ENCODE measurements around the gene RPP14. TPM values are rescaled to one million over a fixed set of nuclear protein-coding genes. Genes with fewer than 3 reads are reported as not detected.
"Not testable (repeated sequence)": the region's sequence is repeated elsewhere in the genome, so short reads cannot be mapped to it uniquely, and the experiment has no call there.

The RPP14 gene
- total and polyA plus RNA-seq, 2 donors (not counting 1 experiment from before 2014, with no cell fraction given): 10.6 to 17.1 TPM

GRCh38 chr3:58335652-58335947, 29.6 kb downstream of the RPP14 start:
- peak overlapping the region; percentile 71 for H3K4me2 ChIP-seq (ENCODE audit: extremely low read depth, insufficient read depth, low read length)
- H3K27ac ChIP-seq (ENCODE audit: insufficient read depth, low read length): peak overlapping the region; percentile 86
- H3K36me3 ChIP-seq (ENCODE audit: control insufficient read depth, insufficient read depth, low read length): no peaks in the 10 kb centered on the region
- TF ChIP-seq CTCF (conservative IDR thresholded peaks at IDR 0.05 in 1 of 2, IDR thresholded peaks at IDR 0.05 in 1 of 2; ENCODE audit: low read depth in 1 of 2, low read length in 2 of 2) (no peak), EZH2 (IDR thresholded peaks at IDR 0.05; ENCODE audit: low read length, missing control alignments) (no peak)
- H3K4me3 ChIP-seq (replicated peaks in 1 of 4; ENCODE audit: control extremely low read depth in 1 of 4, insufficient read depth in 1 of 4, low read depth in 3 of 4, low read length in 4 of 4): peak overlapping the region; percentile 2 to 94 (median 66)
- no peaks in the 10 kb centered on the region for H3K9me3 ChIP-seq (ENCODE audit: control insufficient read depth, insufficient read depth, low read depth, low read length)
- no peaks in the 10 kb centered on the region for H4K20me1 ChIP-seq (ENCODE audit: control insufficient read depth, extremely low read depth, insufficient read depth, low read length)
- peak overlapping the region; percentile 52 for H3K9ac ChIP-seq (ENCODE audit: insufficient read depth, low read length)
- H3K79me2 ChIP-seq (ENCODE audit: control insufficient read depth, insufficient read depth, low read length): peaks cover 15% of the 10 kb centered on the region
- H3K27me3 ChIP-seq (ENCODE audit: control insufficient read depth, insufficient read depth, low read length): no peaks in the 10 kb centered on the region
- peaks cover 15% of the 10 kb centered on the region for H3K4me1 ChIP-seq (ENCODE audit: control insufficient read depth, extremely low read depth, insufficient read depth, low read length)
- no peak overlapping the region for H2AFZ ChIP-seq (ENCODE audit: low read length)
- no peak for DNase-seq (ENCODE audit: low read depth in 2 of 2)

GRCh38 chr3:58336135-58336882, 30.3 kb downstream of the RPP14 start:
- DNase-seq (ENCODE audit: low read depth in 2 of 2): peak; percentile 78 to 84

GRCh38 chr3:58337190-58337589, 31.1 kb downstream of the RPP14 start:
- H3K27ac ChIP-seq (ENCODE audit: insufficient read depth, low read length): no peak overlapping the region
- H3K9me3 ChIP-seq (ENCODE audit: control insufficient read depth, insufficient read depth, low read depth, low read length): no peaks in the 10 kb centered on the region
- no peak overlapping the region for H2AFZ ChIP-seq (ENCODE audit: low read length)
- no peaks in the 10 kb centered on the region for H4K20me1 ChIP-seq (ENCODE audit: control insufficient read depth, extremely low read depth, insufficient read depth, low read length)
- H3K4me3 ChIP-seq (replicated peaks in 1 of 4; ENCODE audit: control extremely low read depth in 1 of 4, insufficient read depth in 1 of 4, low read depth in 3 of 4, low read length in 4 of 4): no peak overlapping the region
- TF ChIP-seq CTCF (conservative IDR thresholded peaks at IDR 0.05 in 1 of 2, IDR thresholded peaks at IDR 0.05 in 1 of 2; ENCODE audit: low read depth in 1 of 2, low read length in 2 of 2) (no peak), EZH2 (IDR thresholded peaks at IDR 0.05; ENCODE audit: low read length, missing control alignments) (no peak)
- no peak overlapping the region for H3K9ac ChIP-seq (ENCODE audit: insufficient read depth, low read length)
- H3K27me3 ChIP-seq (ENCODE audit: control insufficient read depth, insufficient read depth, low read length): no peaks in the 10 kb centered on the region
- H3K36me3 ChIP-seq (ENCODE audit: control insufficient read depth, insufficient read depth, low read length): no peaks in the 10 kb centered on the region
- peaks cover 15% of the 10 kb centered on the region for H3K79me2 ChIP-seq (ENCODE audit: control insufficient read depth, insufficient read depth, low read length)
- no peak overlapping the region for H3K4me2 ChIP-seq (ENCODE audit: extremely low read depth, insufficient read depth, low read length)
- no peak for DNase-seq (ENCODE audit: low read depth in 2 of 2)
- H3K4me1 ChIP-seq (ENCODE audit: control insufficient read depth, extremely low read depth, insufficient read depth, low read length): peaks cover 19% of the 10 kb centered on the region

More at GRCh38 chr3:58336135-58336882, 30.3 kb downstream of the RPP14 start:
- H4K20me1 ChIP-seq (ENCODE audit: control insufficient read depth, extremely low read depth, insufficient read depth, low read length): no peaks in the 10 kb centered on the region
- peaks cover 19% of the 10 kb centered on the region for H3K4me1 ChIP-seq (ENCODE audit: control insufficient read depth, extremely low read depth, insufficient read depth, low read length)
- H3K9me3 ChIP-seq (ENCODE audit: control insufficient read depth, insufficient read depth, low read depth, low read length): no peaks in the 10 kb centered on the region
- no peaks in the 10 kb centered on the region for H3K27me3 ChIP-seq (ENCODE audit: control insufficient read depth, insufficient read depth, low read length)
- no peak overlapping the region for H3K9ac ChIP-seq (ENCODE audit: insufficient read depth, low read length)
- H3K36me3 ChIP-seq (ENCODE audit: control insufficient read depth, insufficient read depth, low read length): no peaks in the 10 kb centered on the region
- H3K79me2 ChIP-seq (ENCODE audit: control insufficient read depth, insufficient read depth, low read length): peaks cover 15% of the 10 kb centered on the region
- peak overlapping the region in 1 of 4 experiments; percentile 22 for H3K4me3 ChIP-seq (replicated peaks in 1 of 4; ENCODE audit: control extremely low read depth in 1 of 4, insufficient read depth in 1 of 4, low read depth in 3 of 4, low read length in 4 of 4)
- H3K27ac ChIP-seq (ENCODE audit: insufficient read depth, low read length): peak overlapping the region; percentile 56
- peak overlapping the region; percentile 35 for H3K4me2 ChIP-seq (ENCODE audit: extremely low read depth, insufficient read depth, low read length)
- no peak overlapping the region for H2AFZ ChIP-seq (ENCODE audit: low read length)
- TF ChIP-seq EZH2 (IDR thresholded peaks at IDR 0.05; ENCODE audit: low read length, missing control alignments) (no peak), CTCF (conservative IDR thresholded peaks at IDR 0.05 in 1 of 2, IDR thresholded peaks at IDR 0.05 in 1 of 2; ENCODE audit: low read depth in 1 of 2, low read length in 2 of 2) (no peak)

- not testable (repeated sequence) for H2AFZ ChIP-seq (ENCODE audit: low read length); H3K4me2 ChIP-seq (ENCODE audit: extremely low read depth, insufficient read depth, low read length); H3K9me3 ChIP-seq (ENCODE audit: control insufficient read depth, insufficient read depth, low read depth, low read length); H3K9ac ChIP-seq (ENCODE audit: insufficient read depth, low read length); H3K36me3 ChIP-seq (ENCODE audit: control insufficient read depth, insufficient read depth, low read length); DNase-seq (ENCODE audit: low read depth in 2 of 2); H3K27ac ChIP-seq (ENCODE audit: insufficient read depth, low read length); H4K20me1 ChIP-seq (ENCODE audit: control insufficient read depth, extremely low read depth, insufficient read depth, low read length); H3K4me3 ChIP-seq (replicated peaks in 1 of 4; ENCODE audit: control extremely low read depth in 1 of 4, insufficient read depth in 1 of 4, low read depth in 3 of 4, low read length in 4 of 4); H3K27me3 ChIP-seq (ENCODE audit: control insufficient read depth, insufficient read depth, low read length)
- H3K79me2 ChIP-seq (ENCODE audit: control insufficient read depth, insufficient read depth, low read length): peaks cover 13% of the 10 kb centered on the region
- peaks cover 14% of the 10 kb centered on the region for H3K4me1 ChIP-seq (ENCODE audit: control insufficient read depth, extremely low read depth, insufficient read depth, low read length)
These were observed 33.1 kb downstream of the RPP14 start for GRCh38 chr3:58339146-58339545.

Data from fibroblast of lung (primary cell).